K562 (cell line): ENCODE measurements around the gene CSDE1. TPM values are rescaled to one million over a fixed set of nuclear protein-coding genes. Genes with fewer than 3 reads are reported as not detected.

Source experiments
- ATAC-seq: fragments of 200-7000 bp; cut with Tn5 transposase; 3 replicates; pipeline ENCODE4 v1.9.1; 2020; ENCODE audit warnings: moderate library complexity
- BruUV-seq: library from RNA; stranded (reverse); fragments of 400-500 nt; replicated peaks from 2 replicates; lab custom pipeline; 2021; lab: Mats Ljungman, UMichigan
- CTCF ChIA-PET: fragments of 300-600 bp; formaldehyde crosslinking; extraction: SDS; loops from one replicate; lab custom pipeline; 2021; ENCODE audit warnings: low intra/inter-chr PET ratio; lab: Yijun Ruan, JAX
- POLR2A ChIA-PET: fragments of 300-600, 350-650 bp; sonication (Branson Sonifier 250); formaldehyde crosslinking; extraction: SDS; loops from one replicate; lab custom pipeline; 2021; ENCODE audit warnings: antibody characterized with exemption, inconsistent platforms; lab: Yijun Ruan, JAX
- DNase-seq, 4 experiments: peaks; one replicate each; pipeline versions ENCODE4 v3.0.0 to v3.0.0-alpha.2; 2011 to 2018; ENCODE audit warnings: low spot score in 3 of 4, mixed read lengths in 3 of 4; ENCODE audit errors: extremely low read depth in 1 of 4
- FAIRE-seq: peaks from 2 replicates; lab custom pipeline; 2011; peaks lifted over from hg19 to GRCh38; lab: Jason Lieb, UNC
- H2AFZ ChIP-seq: 2 replicates; pipeline ENCODE4 v1.6.0; 2011; ENCODE audit warnings: low read depth, low read length, control low read depth, inconsistent platforms
- H3K27ac ChIP-seq: fragments of 200-600 bp; 3 replicates; pipeline ENCODE4 v1.8.0; 2011; ENCODE audit warnings: low read depth, mild to moderate bottlenecking, control low read depth, inconsistent platforms, low read length, moderate library complexity, mixed read lengths; ENCODE audit errors: extremely low read depth
- H3K27me3 ChIP-seq, 2 experiments: fragments of 300-600 bp in 1 of 2; 2 replicates in 1 of 2; 3 replicates in 1 of 2; pipeline versions ENCODE4 v1.6.0 to v1.8.0; 2011; ENCODE audit warnings: inconsistent platforms in 2 of 2, low read length in 2 of 2, mild to moderate bottlenecking in 1 of 2, mixed read lengths in 1 of 2, moderate library complexity in 1 of 2; ENCODE audit not compliant: control insufficient read depth in 2 of 2, insufficient read depth in 2 of 2
- H3K36me3 ChIP-seq: fragments of 300-600 bp; 3 replicates; pipeline ENCODE4 v1.8.0; 2011; ENCODE audit warnings: mild to moderate bottlenecking, low read length, inconsistent platforms; ENCODE audit not compliant: control insufficient read depth, insufficient read depth
- H3K4me1 ChIP-seq, 2 experiments: fragments of 200-600 bp in 1 of 2; replicated peaks in 1 of 2; 2 replicates in 1 of 2; 3 replicates in 1 of 2; pipeline versions ENCODE4 v1.5.1 to v1.8.0; 2011; ENCODE audit warnings: inconsistent platforms in 2 of 2, low read length in 2 of 2, mild to moderate bottlenecking in 1 of 2, mixed read lengths in 1 of 2, moderate library complexity in 1 of 2; ENCODE audit not compliant: control insufficient read depth in 2 of 2, insufficient read depth in 2 of 2
- H3K4me2 ChIP-seq: 2 replicates; pipeline ENCODE4 v1.6.1; 2011; ENCODE audit warnings: low read length, control low read depth, inconsistent platforms, mixed read lengths; ENCODE audit not compliant: insufficient read depth
- H3K4me3 ChIP-seq: fragments of 200-600 bp; sonication (generic), shearing (Covaris generic); 2 replicates; pipeline ENCODE4 v1.5.1; 2016; ENCODE audit warnings: control low read depth, inconsistent platforms
- H3K79me2 ChIP-seq: fragments of 200-600 bp; 3 replicates; pipeline ENCODE4 v1.8.0; 2011; ENCODE audit warnings: low read length, inconsistent platforms; ENCODE audit not compliant: control insufficient read depth, insufficient read depth
- H3K9ac ChIP-seq, 2 experiments: 2 replicates each; pipeline versions ENCODE4 v1.6.0 to v1.6.1; 2011; ENCODE audit warnings: low read depth in 2 of 2, low read length in 2 of 2, control low read depth in 1 of 2, inconsistent platforms in 1 of 2, mild to moderate bottlenecking in 1 of 2, mixed read lengths in 1 of 2; ENCODE audit not compliant: insufficient read depth in 1 of 2
- H3K9me1 ChIP-seq: one replicate; pipeline ENCODE4 v1.6.0; 2011; ENCODE audit warnings: inconsistent platforms, mild to moderate bottlenecking, low read length, moderate library complexity; ENCODE audit not compliant: control insufficient read depth, insufficient read depth
- H3K9me3 ChIP-seq: replicated peaks from 2 replicates; pipeline ENCODE4 v1.5.1; 2011; ENCODE audit warnings: low read depth, low read length, inconsistent platforms; ENCODE audit not compliant: control insufficient read depth, insufficient read depth
- H4K20me1 ChIP-seq: replicated peaks from 2 replicates; pipeline ENCODE4 v1.6.1; 2011; ENCODE audit warnings: low read length, inconsistent platforms, mixed read lengths; ENCODE audit not compliant: control insufficient read depth, insufficient read depth
- EGR1 ChIP-seq: fragments of 450-650 bp; conservative IDR thresholded peaks from 2 replicates; pipeline ENCODE4 v1.6.1; 2017; ENCODE audit warnings: mild to moderate bottlenecking
- EP300 ChIP-seq: IDR thresholded peaks from 2 replicates; pipeline ENCODE4 v1.6.1; 2012; ENCODE audit warnings: low read length, improper control_type of control experiment
- FIP1L1 ChIP-seq: fragments of 200-400 bp; formaldehyde crosslinking; IDR thresholded peaks from 2 replicates; pipeline ENCODE4 v1.6.1; 2018; ENCODE audit warnings: mild to moderate bottlenecking, low read depth, low read length; ENCODE audit not compliant: poor library complexity, severe bottlenecking
- FOXJ2 ChIP-seq: fragments of 200-800 bp; sonication (Bioruptor generic); IDR thresholded peaks from 2 replicates; pipeline ENCODE4 v1.6.1; 2016; ENCODE audit warnings: missing genetic modification characterization, missing compliant biosample characterization
- HDAC1 ChIP-seq, 2 experiments: fragments of 450-650 bp; IDR thresholded peaks; 2 replicates each; pipeline ENCODE4 v1.6.1; 2016 to 2017; ENCODE audit warnings: inconsistent platforms in 1 of 2, mild to moderate bottlenecking in 1 of 2, moderate library complexity in 1 of 2
- SMARCA4 ChIP-seq: fragments of 450-650 bp; IDR thresholded peaks from 2 replicates; pipeline ENCODE4 v1.6.1; 2016
- ZKSCAN1 ChIP-seq: fragments of 150-350 bp; IDR thresholded peaks from 2 replicates; pipeline ENCODE4 v1.6.1; 2016; ENCODE audit warnings: low read depth, low read length
- ZNF197 ChIP-seq: fragments of 200-800 bp; sonication (Bioruptor generic); IDR thresholded peaks from 2 replicates; pipeline ENCODE4 v1.6.1; 2016; ENCODE audit warnings: low read depth, missing genetic modification characterization, missing compliant biosample characterization
- ZNF347 ChIP-seq: fragments of 450-650 bp; formaldehyde crosslinking; IDR thresholded peaks from 2 replicates; pipeline ENCODE4 v1.4.0; 2020; ENCODE audit warnings: low read depth, mild to moderate bottlenecking, moderate library complexity
- ZSCAN29 ChIP-seq: fragments of 450-650 bp; IDR thresholded peaks from 2 replicates; pipeline ENCODE4 v1.6.1; 2017
- WGBS: fragments of 100-300 bp; shearing (Covaris generic); methylation state at CpG from one replicate; pipeline ENCODE4 v1.1.6; 2016; ENCODE audit warnings: low coverage, mixed read lengths; ENCODE audit not compliant: insufficient coverage; ENCODE audit errors: missing lambda C conversion rate; 5-methylcytosine and 5-hydroxymethylcytosine counted together
- in situ Hi-C: fragments of 300-500 bp; cut with MboI; formaldehyde crosslinking; loops from 4 replicates; pipeline ENCODE4 v1.15.0; 2018; ENCODE audit warnings: inconsistent platforms, mixed read lengths
- intact Hi-C: fragments of 100-400 bp; cut with micrococcal nuclease; formaldehyde crosslinking; loops from 2 replicates; pipeline ENCODE4 v1.14.2; 2022
- polyA plus RNA-seq, 8 experiments: library from polyadenylated mRNA; depleted of rRNA in 4 of 8; stranded (reverse) in 5 of 8; unstranded in 3 of 8; fragments of >200 nt; fragmentation: Nextera tagmentation in 2 of 8; fragmentation: Illumina TruSeq in 1 of 8; extraction: Ambion mirVana in 2 of 8; extraction: Trizol in 1 of 8; gene quantifications; 2 replicates each; pipeline versions ENCODE4 v1.2.1 to v1.2.3, GENCODE V29; 2011 to 2014; ENCODE audit warnings: inconsistent platforms in 1 of 8, missing spikeins in 1 of 8
- total RNA-seq, 7 experiments: library from RNA; depleted of rRNA in 6 of 7; stranded (reverse); fragments of >200 nt in 6 of 7; fragmentation: Illumina TruSeq in 2 of 7; extraction: Trizol in 2 of 7; gene quantifications; 2 replicates each; pipeline versions ENCODE4 v1.2.1 to v1.2.3, GENCODE V29; 2011 to 2021; ENCODE audit warnings: low replicate concordance in 1 of 7
- TF ChIP-seq, protein P1 (sequence below): fragments of 250-450 bp; sonication (Bioruptor Pico); IDR thresholded peaks from 2 replicates; pipeline ENCODE4 v1.4.0; 2020; ENCODE audit warnings: mild to moderate bottlenecking, moderate library complexity, borderline replicate concordance
- TF ChIP-seq, protein P2 (sequence below): fragments of 450-650 bp; formaldehyde crosslinking; IDR thresholded peaks from 2 replicates; pipeline ENCODE4 v1.4.0; 2020; ENCODE audit warnings: mild to moderate bottlenecking, moderate library complexity

CSDE1 gene
- total and polyA plus RNA-seq, 9 of the 15 experiments (the other 6 are each of a cell fraction or from before 2014, with no cell fraction given) = 174 to 538 (median 403) TPM

DNA sequence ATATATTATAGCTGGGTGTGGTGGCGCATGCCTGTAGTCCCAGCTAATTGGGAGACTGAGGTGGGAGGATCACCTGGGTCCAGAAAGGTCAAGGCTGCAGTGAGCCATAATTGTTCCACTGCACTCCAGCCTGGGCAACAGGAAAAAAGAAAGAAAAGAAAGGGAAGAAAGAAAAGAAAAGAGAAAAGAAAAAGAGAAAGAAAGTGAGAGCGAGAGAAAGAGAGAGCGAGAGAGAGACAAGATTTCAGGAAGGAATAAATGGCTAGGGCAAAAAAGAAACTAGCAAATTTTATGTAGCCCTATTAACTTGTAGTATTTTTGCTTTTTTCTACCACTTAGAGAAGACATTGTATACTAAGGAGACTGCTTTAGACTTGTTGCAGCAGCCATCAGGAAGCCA lies 47.4 kb downstream of the CSDE1 start:
- H3K27me3 ChIP-seq = no peaks in the 10 kb centered on the region
- CTCF ChIA-PET = no interaction called here
- H3K4me3 ChIP-seq = no peak overlapping the region
- ATAC-seq = no peak
- FAIRE-seq = no peak
- WGBS = 98% methylated on average over 3 of the region's 3 CpGs
- no peak overlapping the region for H3K4me2 ChIP-seq
- TF ChIP-seq EP300 = no peak
- TF ChIP-seq ZSCAN29 = no peak
- no peak for TF ChIP-seq ZNF197 (CRISPR knock-in tag)
- TF ChIP-seq ZNF347 = no peak
- no peaks in the 10 kb centered on the region for H4K20me1 ChIP-seq
- peaks cover 18% of the 10 kb centered on the region for H3K79me2 ChIP-seq
- H2AFZ ChIP-seq = no peak overlapping the region
- BruUV-seq = no TSS peak
- POLR2A ChIA-PET = interaction anchor here (0.8 to 3.0 kb wide), 4 partner anchors 11 to 37 kb away, joined by 3 to 12 read pairs (median 4); partner anchors contain the start of gene AMPD1
- intact Hi-C loops = no loop called here
- no peak overlapping the region for H3K27ac ChIP-seq
- no peaks in the 10 kb centered on the region for H3K9me1 ChIP-seq
- H3K9ac ChIP-seq = no peak overlapping the region
- H3K36me3 ChIP-seq = peaks cover 85% of the 10 kb centered on the region
- no peak for DNase-seq
- peaks cover 0 to under 1% of the 10 kb centered on the region in 2 experiments; a peak in 1 of 5 replicates for H3K4me1 ChIP-seq
- no peaks in the 10 kb centered on the region for H3K9me3 ChIP-seq
- in situ Hi-C loops = no loop called here

DNA sequence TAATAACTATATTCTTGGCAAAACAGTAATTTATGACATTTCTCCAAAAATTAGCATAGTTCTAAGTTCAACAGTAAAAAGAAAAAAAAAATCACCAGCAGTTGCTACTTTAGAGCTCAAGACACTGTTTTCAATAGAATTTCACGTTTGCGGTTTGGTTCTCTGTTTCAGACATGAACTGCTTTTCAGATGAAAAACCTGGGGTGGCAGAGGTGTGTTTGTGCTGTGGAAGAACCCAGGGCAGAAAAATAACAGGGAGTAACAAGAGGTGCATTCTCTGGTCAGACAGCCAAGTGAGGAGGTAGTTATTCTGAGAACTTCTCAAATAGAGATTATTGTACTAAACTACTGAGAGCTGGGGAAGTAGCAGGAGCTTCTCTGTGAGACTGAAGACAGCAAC lies 50.2 kb downstream of the CSDE1 start:
- 0 out of 3 replicates have a peak, but pooled peaks cover 3% of the 10 kb centered on the region for H3K79me2 ChIP-seq
- BruUV-seq = TSS peak; percentile 30
- ChIA-PET POLR2A (interaction anchor here (0.6 to 3.0 kb wide), 5 partner anchors 8 to 367 kb away, joined by 3 to 25 read pairs (median 4); partner anchors contain the start of genes AMPD1 and NRAS), CTCF (no interaction called here)
- H4K20me1 ChIP-seq = no peaks in the 10 kb centered on the region
- H3K36me3 ChIP-seq = peaks cover 63% of the 10 kb centered on the region
- H2AFZ ChIP-seq = no peak overlapping the region
- H3K4me3 ChIP-seq = no peak overlapping the region
- FAIRE-seq (no peak), DNase-seq (no peak), ATAC-seq (no peak)
- H3K9me1 ChIP-seq = no peaks in the 10 kb centered on the region
- intact Hi-C loops = no loop called here
- no peak overlapping the region for H3K27ac ChIP-seq
- no peak overlapping the region for H3K4me2 ChIP-seq
- in situ Hi-C loops = no loop called here
- H3K4me1 ChIP-seq = no peaks in the 10 kb centered on the region
- no peaks in the 10 kb centered on the region for H3K9me3 ChIP-seq
- no peak overlapping the region for H3K9ac ChIP-seq
- 79% methylated on average over 2 of the region's 2 CpGs for WGBS
- H3K27me3 ChIP-seq = no peaks in the 10 kb centered on the region
- TF ChIP-seq, protein P1, sequence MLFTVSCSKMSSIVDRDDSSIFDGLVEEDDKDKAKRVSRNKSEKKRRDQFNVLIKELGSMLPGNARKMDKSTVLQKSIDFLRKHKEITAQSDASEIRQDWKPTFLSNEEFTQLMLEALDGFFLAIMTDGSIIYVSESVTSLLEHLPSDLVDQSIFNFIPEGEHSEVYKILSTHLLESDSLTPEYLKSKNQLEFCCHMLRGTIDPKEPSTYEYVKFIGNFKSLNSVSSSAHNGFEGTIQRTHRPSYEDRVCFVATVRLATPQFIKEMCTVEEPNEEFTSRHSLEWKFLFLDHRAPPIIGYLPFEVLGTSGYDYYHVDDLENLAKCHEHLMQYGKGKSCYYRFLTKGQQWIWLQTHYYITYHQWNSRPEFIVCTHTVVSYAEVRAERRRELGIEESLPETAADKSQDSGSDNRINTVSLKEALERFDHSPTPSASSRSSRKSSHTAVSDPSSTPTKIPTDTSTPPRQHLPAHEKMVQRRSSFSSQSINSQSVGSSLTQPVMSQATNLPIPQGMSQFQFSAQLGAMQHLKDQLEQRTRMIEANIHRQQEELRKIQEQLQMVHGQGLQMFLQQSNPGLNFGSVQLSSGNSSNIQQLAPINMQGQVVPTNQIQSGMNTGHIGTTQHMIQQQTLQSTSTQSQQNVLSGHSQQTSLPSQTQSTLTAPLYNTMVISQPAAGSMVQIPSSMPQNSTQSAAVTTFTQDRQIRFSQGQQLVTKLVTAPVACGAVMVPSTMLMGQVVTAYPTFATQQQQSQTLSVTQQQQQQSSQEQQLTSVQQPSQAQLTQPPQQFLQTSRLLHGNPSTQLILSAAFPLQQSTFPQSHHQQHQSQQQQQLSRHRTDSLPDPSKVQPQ (CRISPR knock-in tag) = no peak
- TF ChIP-seq HDAC1 (IDR thresholded peaks at IDR 0.05) = no peak
- TF ChIP-seq ZKSCAN1 = no peak
- no peak for TF ChIP-seq EGR1
- no peak for TF ChIP-seq SMARCA4
- no peak for TF ChIP-seq FOXJ2 (tag)
- TF ChIP-seq, protein P2, sequence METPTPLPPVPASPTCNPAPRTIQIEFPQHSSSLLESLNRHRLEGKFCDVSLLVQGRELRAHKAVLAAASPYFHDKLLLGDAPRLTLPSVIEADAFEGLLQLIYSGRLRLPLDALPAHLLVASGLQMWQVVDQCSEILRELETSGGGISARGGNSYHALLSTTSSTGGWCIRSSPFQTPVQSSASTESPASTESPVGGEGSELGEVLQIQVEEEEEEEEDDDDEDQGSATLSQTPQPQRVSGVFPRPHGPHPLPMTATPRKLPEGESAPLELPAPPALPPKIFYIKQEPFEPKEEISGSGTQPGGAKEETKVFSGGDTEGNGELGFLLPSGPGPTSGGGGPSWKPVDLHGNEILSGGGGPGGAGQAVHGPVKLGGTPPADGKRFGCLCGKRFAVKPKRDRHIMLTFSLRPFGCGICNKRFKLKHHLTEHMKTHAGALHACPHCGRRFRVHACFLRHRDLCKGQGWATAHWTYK = no peak
- no peak for TF ChIP-seq FIP1L1
